GM18505 (cell line): ENCODE measurements around the gene GBP7.

Experiments
- ATAC-seq: cut with Tn5 transposase; IDR thresholded peaks from one replicate; pipeline ENCODE4 v1.9.1; 2021; ENCODE audit not compliant: unreplicated experiment
- POLR2A ChIP-seq: IDR thresholded peaks from 4 replicates; pipeline ENCODE4 v1.6.1; 2011; ENCODE audit warnings: borderline replicate concordance; ENCODE audit not compliant: insufficient read depth, insufficient read length; ENCODE audit errors: extremely low read depth

GBP7 gene

GRCh38 chr1:89190017-89190416, 14.2 kb upstream of the GBP7 start:
- TF ChIP-seq POLR2A: no peak
- ATAC-seq: no peak

GRCh38 chr1:89179343-89179742, 3.5 kb upstream of the GBP7 start:
- no peak for TF ChIP-seq POLR2A

GRCh38 chr1:89176971-89177370, 1.2 kb upstream of the GBP7 start:
- ATAC-seq: no peak
- no peak for TF ChIP-seq POLR2A

More at GRCh38 chr1:89179343-89179742, 3.5 kb upstream of the GBP7 start:
- no peak for ATAC-seq

GRCh38 chr1:89174491-89174890, 1.3 kb downstream of the GBP7 start:
- no peak for TF ChIP-seq POLR2A
- no peak for ATAC-seq

GRCh38 chr1:89172468-89173143, 3.2 kb downstream of the GBP7 start:
- no peak for TF ChIP-seq POLR2A
- no peak for ATAC-seq

- ATAC-seq: no peak
- no peak for TF ChIP-seq POLR2A
These were observed 4.8 kb downstream of the GBP7 start for GRCh38 chr1:89171067-89171438.

GRCh38 chr1:89170170-89171066, 5.4 kb downstream of the GBP7 start:
- ATAC-seq: no peak
- TF ChIP-seq POLR2A: no peak

- ATAC-seq: no peak
- TF ChIP-seq POLR2A: no peak
These were observed 6.6 kb downstream of the GBP7 start for GRCh38 chr1:89169166-89169565.

- ATAC-seq: no peak
- no peak for TF ChIP-seq POLR2A
These were observed 8.1 kb downstream of the GBP7 start for GRCh38 chr1:89167590-89168230.

- no peak for TF ChIP-seq POLR2A
- ATAC-seq: no peak
These were observed 9.1 kb downstream of the GBP7 start for GRCh38 chr1:89166705-89167104.

- TF ChIP-seq POLR2A: no peak
- ATAC-seq: no peak
These were observed 10.0 kb downstream of the GBP7 start for GRCh38 chr1:89165811-89166210.

GRCh38 chr1:89151047-89151446, 24.8 kb downstream of the GBP7 start:
- ATAC-seq: no peak

GRCh38 chr1:89149976-89150375, 25.8 kb downstream of the GBP7 start:
- ATAC-seq: no peak

More at GRCh38 chr1:89151047-89151446, 24.8 kb downstream of the GBP7 start:
- no peak for TF ChIP-seq POLR2A

More at GRCh38 chr1:89149976-89150375, 25.8 kb downstream of the GBP7 start:
- TF ChIP-seq POLR2A: no peak
